GM19463 (cell line): ENCODE data around the gene CFL1.

Experiments used
- ATAC-seq: cut with Tn5 transposase; IDR thresholded peaks from one replicate; pipeline ENCODE4 v1.9.1; 2021; ENCODE audit warnings: mild to moderate bottlenecking, moderate library complexity; ENCODE audit not compliant: unreplicated experiment

The CFL1 gene

DNA sequence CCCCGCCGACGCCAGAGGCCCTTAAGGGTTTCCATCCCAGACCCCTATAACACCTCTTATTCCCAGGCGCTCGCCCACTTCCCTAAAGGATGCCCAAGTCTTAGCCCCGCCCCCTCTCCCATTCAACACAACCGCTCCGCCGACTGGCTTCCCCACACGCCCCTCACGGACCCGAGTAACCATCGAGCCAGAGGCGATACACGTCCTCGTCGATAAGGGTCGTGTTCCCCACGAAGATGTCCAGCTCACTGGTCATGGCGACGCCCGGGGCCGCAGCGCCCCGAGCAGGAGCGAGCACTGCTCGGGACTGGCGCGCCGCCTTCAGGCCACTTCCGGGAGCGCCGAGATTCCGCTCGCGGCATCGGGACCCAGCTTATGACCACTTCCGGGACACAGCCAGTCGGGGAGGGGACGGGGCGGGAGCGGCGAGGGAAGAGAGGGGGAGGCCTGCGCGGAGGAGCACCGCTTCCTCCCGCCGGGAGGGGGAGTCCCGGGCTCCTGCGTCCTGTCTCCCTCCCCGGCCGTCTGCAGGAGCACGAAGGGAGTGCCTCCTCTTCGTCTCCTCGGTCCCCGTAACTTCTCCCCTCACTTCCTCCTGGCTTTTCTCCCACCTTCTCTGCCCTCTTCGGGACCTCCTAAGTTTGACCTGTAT is 30.3 kb upstream of the CFL1 start, which contains the start of gene FIBP:
Gene FIBP (minus strand): TSS at position 309 of the 652 bp plus-strand sequence. CDS start 53 bp downstream, at position 256.
- peak; percentile 54 for ATAC-seq

DNA sequence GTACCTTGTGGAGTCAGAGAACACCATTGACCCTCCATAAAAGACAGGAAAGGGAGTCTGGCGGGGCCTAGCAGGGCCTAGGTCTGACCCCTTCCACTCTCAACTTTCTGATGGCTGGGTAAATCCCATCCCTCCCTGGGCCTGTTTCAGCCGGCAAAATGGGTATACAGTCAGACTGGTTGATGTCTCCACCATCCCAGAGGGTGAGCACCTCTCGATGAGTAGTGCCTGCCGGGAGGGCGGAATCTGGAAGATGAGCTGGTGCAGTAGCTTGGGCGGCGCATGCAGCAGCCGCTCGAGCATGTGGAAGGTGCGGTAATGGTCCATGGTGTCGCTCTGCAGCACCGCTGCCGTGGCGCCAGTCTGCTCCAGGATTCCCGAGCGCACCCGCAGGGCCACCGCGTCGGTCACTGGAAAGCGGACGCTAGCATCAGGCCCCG is 29.8 kb upstream of the CFL1 start:
- no peak for ATAC-seq

DNA sequence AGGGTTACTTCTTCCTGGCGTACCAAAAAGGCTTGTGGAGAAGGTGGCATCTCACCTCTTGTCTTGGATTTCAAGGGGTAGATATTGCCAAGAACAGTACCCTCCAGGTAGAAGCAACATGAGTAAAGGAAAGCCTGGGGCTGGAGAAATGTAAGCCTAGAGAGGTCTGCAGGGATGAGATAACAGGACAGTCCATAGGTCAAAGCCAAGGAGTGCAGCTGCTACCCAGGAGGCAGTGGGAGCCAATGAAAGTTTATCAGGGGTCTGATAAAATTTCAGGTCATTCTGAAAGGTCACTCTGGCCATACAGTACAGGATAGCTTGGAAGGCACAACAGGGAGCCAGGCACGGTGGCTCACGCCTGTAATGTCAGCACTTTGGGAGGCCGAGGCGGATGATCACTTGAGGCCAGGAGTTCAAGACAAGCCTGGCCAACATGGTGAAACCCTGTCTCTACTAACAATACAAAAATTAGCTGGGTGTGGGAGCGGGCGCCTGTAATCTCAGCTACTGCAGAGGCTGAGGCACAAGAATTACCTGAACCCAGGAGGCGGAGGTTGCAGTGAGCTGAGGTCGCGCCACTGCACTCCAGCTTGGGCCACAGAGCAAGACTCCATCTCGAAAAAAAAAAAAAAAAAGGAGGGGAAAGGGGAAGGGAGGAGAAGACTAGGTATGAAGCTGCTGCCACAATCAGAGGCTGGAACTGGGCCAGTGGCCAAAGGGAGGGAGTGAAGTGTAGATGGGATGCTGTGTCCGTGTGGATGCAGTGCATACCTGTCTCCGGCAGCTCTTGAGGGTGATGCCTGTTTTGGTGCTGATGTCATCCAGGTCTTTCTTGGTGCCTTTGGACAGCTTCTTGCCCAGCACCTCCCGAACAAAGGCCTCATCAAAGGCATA is 29.1 kb upstream of the CFL1 start:
- no peak for ATAC-seq

DNA sequence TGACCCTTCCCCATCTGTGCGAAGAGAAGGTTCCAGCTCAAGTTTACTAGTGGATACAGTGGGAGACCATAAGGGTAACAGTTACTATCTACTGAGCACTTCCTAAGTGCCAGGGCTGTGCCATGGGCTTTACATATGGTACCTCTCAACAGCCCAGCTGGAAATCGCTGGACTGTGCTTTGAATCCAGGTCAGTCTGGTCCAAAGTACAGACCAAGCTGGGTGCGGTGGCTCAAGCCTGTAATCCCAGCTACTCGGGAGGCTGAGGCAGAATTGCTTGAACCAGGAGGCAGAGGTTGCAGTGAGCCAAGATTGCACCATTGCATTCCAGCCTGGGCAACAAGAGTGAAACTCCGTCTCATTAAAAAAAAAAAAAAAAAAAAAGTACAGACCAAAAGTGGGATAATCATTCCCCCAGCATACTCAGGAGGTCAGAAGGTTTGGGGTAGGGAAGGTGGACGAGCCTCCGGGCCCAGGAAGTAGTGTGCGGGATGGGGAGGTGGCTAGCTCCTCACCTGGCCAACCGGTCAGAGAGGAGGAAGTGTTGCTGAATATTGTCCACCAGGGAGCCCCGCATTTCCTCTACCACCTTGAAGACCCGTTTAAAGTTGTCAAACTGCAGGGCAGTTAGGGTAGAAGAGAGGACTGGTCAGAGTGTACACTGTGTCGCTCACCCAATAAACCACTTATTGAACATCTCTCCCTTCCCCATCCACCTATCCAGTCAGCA is 28.0 kb upstream of the CFL1 start:
- no peak for ATAC-seq

DNA sequence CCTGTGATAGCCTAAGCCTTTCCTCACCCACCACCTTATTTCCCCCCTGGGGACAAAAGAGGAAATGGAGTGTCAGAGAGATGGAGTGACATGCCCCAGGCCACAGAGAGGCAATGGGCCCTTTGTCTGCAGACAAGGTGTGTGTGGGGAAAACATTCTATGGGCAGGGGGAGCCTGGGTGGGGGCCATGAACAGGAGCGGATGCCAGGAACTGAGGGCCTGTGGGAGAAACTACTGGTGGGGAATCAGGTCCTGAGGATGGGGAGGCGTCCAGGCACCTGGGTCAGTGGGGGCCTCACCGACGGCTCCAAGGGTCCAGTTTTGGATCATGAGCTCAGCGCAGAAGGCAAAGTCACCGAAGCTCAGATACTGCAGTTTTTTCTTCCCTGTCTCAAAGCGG is 27.3 kb upstream of the CFL1 start:
- no peak for ATAC-seq

DNA sequence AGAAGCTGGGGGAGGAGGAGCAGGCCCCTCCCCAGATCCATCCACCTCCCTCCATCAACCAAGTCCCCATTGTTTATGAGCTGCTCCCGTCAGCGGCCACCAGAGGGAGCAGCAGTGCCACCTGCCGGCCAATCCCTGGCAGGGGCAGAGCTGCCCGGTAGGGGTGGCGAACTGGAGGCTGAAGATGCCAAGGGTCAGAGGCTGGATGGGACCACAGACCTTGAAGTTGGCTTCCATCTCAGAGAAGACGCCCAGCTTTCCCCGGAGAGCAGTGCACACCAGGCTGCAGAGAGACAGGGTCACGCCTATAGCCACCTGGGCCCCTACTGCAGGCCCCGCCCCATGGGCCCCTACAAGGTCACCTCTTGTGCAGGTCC is 26.7 kb upstream of the CFL1 start:
- no peak for ATAC-seq

DNA sequence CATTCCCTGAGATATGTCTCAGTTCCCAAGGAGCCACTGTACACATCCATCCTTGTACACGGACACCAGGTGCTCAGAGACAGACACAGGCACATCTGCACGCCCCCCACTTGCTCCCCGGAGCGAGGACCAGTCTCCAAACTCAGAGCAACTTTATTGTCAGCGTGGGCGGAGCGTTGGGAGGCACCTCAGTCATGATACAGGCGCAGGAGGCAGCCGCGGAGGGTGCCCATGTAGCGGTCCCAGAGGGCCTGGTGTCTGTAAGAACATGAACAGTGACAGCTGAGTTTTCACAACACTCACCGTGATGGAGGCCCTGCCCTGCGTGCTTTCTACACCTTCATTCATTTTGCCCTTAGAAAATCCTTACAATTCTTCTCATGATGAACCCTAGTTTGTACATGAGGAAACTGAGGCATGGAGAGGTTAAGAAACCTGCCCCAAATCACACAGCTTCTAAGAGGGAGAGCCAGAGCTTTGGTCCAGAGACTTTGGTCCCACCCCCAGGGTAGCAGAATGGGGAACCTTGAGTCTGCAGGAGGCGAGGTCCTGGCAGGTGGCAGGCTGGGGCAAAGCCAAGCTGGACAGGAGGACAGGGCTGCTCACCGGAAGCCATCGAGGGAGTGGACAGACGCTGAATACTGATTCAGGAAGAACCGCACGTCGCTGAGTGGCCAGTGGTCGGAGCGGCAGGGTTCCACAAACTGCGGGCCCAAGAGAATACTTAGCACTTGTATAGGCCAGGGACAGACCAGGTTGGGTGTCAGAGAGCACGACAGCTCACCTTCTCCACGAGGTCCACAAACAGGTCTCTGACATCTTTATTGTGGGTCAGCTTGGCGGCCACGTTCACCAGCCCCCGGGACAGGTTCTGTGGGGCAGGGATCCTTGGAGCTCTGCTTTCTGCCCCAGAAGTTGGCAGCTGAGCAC is 26.1 kb upstream of the CFL1 start:
- ATAC-seq = no peak

DNA sequence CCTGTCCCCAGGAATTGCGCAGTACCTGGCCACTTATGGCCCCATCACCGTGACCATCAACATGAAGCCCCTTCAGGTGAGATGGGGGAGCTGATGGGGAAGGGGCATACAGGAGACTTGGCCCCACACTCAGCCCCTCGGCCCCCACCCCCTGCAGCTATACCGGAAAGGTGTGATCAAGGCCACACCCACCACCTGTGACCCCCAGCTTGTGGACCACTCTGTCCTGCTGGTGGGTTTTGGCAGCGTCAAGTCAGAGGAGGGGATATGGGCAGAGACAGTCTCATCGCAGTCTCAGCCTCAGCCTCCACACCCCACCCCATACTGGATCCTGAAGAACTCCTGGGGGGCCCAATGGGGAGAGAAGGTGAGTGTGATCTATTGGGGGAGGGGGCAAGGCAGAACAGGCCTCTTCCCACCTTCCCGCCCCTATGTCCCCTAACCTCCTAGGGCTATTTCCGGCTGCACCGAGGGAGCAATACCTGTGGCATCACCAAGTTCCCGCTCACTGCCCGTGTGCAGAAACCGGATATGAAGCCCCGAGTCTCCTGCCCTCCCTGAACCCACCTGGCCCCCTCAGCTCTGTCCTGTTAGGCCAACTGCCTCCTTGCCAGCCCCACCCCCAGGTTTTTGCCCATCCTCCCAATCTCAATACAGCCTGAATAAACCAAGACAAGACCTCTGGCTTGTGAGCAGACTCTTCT is 25.2 kb upstream of the CFL1 start:
- ATAC-seq = no peak

DNA sequence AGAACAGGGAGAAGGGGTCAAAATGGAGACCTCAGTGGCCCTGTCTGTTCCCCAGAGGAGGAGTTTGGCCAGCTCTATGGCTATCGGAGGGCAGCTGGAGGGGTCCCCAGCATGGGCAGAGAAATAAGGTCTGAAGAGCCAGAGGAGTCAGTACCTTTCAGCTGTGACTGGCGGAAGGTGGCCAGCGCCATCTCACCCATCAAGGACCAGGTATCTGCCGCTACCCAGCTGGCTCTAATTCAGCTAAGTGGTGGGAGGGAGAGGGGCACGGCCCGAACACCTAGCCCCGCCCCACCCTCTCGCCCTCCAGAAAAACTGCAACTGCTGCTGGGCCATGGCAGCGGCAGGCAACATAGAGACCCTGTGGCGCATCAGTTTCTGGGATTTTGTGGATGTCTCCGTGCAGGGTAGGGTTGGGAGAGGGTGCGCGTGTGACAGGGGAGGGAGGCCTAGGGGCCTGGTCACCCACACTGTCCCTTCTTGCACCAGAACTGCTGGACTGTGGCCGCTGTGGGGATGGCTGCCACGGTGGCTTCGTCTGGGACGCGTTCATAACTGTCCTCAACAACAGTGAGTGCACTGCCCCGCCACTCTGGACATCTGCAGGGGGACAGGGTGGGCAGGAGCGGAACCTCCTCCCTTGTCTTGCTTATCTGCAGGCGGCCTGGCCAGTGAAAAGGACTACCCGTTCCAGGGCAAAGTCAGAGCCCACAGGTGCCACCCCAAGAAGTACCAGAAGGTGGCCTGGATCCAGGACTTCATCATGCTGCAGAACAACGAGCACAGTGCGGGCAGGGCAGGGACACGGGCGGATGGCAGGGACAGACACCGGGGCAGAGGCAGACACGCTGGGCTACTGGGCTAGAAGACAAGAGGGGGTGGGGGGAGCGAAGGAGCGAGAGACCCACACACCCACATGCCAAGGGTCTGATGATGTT is 24.4 kb upstream of the CFL1 start:
- no peak for ATAC-seq

DNA sequence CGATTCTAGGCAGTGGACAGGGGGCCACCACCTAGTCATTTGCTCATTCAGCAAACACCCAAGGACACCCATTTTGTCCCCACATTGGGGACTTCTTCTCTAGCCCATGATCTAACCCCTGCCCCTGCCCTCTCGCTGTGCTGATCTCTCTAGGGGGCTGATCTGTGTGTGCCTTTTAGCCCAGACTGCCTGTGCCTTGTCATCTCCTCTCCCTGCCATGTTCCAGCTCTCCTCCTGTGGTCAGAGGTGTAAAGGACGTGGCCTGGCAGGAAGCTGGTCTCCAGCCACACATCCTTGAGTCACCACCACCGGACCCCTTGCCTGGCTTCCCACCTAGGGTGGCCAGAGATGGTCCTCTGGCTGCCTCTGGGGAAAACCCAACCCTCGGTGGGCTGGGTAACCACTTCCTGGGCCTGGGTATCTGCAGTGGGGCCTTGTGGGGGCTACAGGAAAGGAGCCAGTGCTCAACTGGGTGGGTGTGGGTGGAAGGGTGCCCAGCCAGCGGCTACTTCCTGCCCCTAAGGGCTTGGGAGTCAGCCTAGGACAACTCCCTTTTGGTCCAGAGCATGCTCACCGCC is 23.0 kb upstream of the CFL1 start:
- ATAC-seq = no peak

DNA sequence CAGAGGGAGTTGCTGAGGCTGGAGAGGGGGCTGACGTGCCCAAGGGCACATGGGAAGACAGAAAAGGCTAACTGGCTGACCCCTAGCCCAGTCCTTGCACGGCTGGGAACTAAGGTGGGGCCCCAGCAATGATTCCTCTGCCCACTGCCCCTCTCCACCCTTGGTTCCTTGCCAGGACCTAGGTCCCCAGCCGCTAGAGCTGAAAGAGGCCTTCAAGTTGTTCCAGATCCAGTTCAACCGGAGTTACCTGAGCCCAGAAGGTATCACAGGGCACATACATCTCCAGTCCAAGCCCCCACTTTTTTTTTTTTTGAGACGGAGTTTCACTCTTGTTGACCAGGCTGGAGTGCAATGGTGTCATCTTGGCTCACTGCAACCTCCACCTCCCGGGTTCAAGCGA is 22.0 kb upstream of the CFL1 start:
- no peak for ATAC-seq

DNA sequence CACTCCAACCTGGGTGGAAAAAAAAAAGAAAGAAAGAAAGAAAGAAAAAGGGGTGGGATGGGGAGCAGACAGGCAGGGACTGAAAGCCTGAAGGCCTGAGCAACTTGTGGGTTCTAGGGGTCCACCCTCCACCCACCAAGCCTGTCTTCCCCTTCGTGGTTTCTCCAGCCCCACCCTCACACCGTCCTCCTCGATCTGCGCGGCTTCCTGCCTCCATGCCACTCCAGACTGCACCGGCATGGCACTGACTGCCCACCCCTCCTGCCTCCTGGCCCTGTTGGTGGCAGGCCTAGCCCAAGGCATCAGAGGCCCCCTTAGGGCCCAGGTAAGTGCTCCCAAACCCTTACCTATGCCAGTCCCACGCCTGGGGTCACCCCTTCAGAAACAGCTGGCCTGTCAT is 21.6 kb upstream of the CFL1 start, which contains the start of gene CTSW:
Gene CTSW (plus strand): TSS at position 221 of the 400 bp plus-strand sequence. CDS start 18 bp downstream, at position 239.
- ATAC-seq = no peak

DNA sequence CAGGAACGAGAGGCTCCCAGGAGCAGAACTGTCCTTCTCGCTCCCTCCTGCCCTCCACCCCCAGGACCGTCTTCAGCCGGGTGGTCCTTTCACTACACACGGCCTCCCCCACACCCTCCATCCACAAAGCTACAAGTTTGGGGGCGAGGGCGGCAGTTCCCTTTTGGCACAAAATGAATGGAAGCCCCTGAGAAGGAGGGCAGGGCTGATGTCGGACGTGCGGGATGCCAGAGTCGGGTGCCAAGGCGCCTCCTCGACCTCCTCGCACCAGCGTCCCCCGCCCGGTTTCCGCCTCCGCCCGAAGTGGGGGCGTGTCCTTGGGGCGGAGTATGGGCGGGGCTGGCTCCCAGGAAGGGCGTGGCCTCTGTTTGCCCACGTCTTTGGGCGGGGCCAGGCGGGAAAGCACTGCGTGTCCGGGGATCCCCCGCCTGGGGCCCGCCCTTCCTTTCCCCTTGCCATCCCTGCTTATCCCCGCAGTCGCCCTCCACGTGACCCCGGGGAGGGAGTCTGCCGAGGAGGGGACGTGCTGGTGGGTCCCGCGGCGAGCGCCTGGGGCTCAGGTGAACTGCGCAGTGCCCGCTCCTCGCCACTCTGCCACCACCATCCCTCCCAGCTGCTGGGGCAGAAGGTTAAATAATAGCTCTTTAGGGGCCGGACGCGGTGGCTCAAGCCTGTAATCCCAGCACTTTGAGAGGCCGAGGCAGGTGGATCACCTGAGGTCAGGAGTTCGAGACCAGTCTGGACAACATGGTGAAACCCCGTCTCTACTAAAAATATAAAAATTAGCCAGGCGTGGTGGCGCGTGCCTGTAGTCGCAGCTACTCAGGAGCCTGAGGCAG is 15.6 kb upstream of the CFL1 start:
- peak; percentile 77 for ATAC-seq

DNA sequence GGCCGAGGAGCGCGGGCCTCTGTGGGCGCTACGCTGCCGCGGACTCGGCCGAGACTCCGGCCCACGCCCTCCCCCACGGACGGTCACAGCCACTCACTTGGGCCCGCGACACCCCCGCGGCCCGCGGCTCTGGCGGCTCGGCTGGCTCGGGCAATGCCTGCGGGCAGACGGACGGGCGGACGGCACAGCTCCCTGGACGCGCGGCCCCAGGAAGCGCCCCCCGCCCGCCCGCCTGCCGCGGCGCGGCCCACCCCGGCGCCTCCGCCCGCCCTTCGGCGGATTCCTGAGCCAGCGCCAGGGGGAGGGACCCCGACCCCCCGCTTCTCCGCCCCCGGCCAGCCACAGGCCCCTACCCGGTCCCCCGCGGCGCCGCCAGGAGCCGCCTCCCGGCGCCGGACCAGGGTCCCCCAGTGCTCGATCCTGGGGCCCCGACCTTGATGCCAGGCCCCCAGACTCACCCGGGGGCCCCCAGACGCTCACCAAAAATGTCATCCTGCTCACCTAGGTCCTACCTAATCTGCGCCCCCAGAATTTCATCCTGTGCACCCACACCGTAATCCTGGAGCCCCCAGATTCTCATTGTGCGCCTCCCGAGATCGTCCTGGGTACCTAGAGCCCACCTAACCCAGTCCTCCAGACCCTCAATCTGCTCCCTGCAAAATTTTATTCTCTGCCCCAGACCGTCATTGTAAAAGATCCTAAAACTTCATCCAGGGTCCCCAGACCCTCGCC is 14.8 kb upstream of the CFL1 start, which contains the start of gene EFEMP2:
Gene EFEMP2 (minus strand): TSS at position 215 of the 732 bp plus-strand sequence. CDS start 446 bp downstream, outside the sequence.
- no peak for ATAC-seq

DNA sequence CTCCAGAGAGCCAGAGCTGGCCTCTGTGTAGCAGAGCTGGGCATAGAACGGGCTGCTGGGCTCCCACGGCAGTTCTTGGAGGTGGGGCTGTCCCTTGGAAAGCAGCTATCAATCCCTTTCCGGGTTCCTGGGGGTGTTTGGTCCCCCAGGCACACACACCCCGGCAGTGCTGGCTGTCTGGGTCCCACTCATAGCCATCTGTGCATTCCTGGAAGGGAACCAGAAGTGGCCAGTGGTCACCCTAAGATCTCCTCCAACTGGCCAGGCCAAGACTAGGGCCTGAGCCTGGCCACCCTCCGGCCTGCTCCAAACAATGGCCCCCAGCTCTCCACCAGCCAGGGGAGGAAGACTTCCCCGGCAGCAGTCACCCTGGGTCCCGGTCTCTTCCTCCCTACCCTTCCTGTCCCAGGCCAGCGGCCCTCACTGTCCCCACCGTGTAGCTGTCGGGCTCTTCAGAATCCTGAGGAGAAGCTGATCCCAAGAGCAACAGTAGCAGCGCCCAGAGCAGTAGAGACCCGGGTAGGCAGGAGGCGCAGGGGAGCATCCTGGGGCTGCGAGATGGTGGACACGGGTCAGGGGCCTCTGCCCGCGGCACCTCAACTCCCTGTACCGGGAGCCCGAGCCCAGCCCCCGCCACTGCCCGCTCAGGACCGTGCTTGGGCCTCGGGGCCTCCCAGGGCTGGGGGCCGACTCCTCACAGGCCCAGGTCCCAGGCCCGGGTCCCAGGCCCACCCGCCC is 14.0 kb upstream of the CFL1 start:
- no peak for ATAC-seq
